Glomerular endothelial cell (primary cell): ENCODE data around the gene ATP8B2. TPM values are rescaled to one million over a fixed set of nuclear protein-coding genes. Genes with fewer than 3 reads are reported as not detected.
"Not testable (repeated sequence)": the region's sequence is repeated elsewhere in the genome, so short reads cannot be mapped to it uniquely, and the experiment has no call there.

Experiments
- DNase-seq: peaks from one replicate; pipeline ENCODE4 v3.0.0-alpha.2; 2011; ENCODE audit warnings: low read depth, low spot score; ENCODE audit errors: extremely low read depth
- total RNA-seq: library from RNA; depleted of rRNA; stranded (reverse); fragments of >200 nt; gene quantifications from 2 replicates; pipeline ENCODE4 v1.2.3, GENCODE V29; 2015

The ATP8B2 gene
- total RNA-seq: 65.3 and 75.4 TPM in 2 replicates

- no peak for DNase-seq
Measured at GRCh38 chr1:154324669-154325582, at the start of gene ATP8B2. ATP8B2 (plus strand) TSS chr1:154325525; CDS start chr1:154328142, 2,617 bp downstream.

- no peak for DNase-seq
Measured at GRCh38 chr1:154276797-154277196, 48.5 kb upstream of the ATP8B2 start.

- not testable (repeated sequence) for DNase-seq
Measured at GRCh38 chr1:154287591-154287990, 37.7 kb upstream of the ATP8B2 start.

- no peak for DNase-seq
Measured at GRCh38 chr1:154288661-154289060, 36.7 kb upstream of the ATP8B2 start.

GRCh38 chr1:154290921-154291320, 34.4 kb upstream of the ATP8B2 start:
- no peak for DNase-seq

GRCh38 chr1:154295408-154296235, 29.7 kb upstream of the ATP8B2 start:
- no peak for DNase-seq

GRCh38 chr1:154301582-154301981, 23.7 kb upstream of the ATP8B2 start:
- DNase-seq: no peak

- DNase-seq: no peak
Measured at GRCh38 chr1:154304664-154305337, 20.5 kb upstream of the ATP8B2 start.

- DNase-seq: no peak
Measured at GRCh38 chr1:154306151-154306550, 19.2 kb upstream of the ATP8B2 start.

GRCh38 chr1:154307670-154308270, 17.6 kb upstream of the ATP8B2 start:
- DNase-seq: not testable (repeated sequence)

GRCh38 chr1:154309136-154309535, 16.2 kb upstream of the ATP8B2 start:
- not testable (repeated sequence) for DNase-seq

GRCh38 chr1:154312229-154313065, 12.9 kb upstream of the ATP8B2 start:
- not testable (repeated sequence) for DNase-seq

- DNase-seq: no peak
Measured at GRCh38 chr1:154313066-154313356, 12.3 kb upstream of the ATP8B2 start.

GRCh38 chr1:154314226-154314625, 11.1 kb upstream of the ATP8B2 start:
- DNase-seq: not testable (repeated sequence)

- DNase-seq: no peak
Measured at GRCh38 chr1:154316704-154317103, 8.6 kb upstream of the ATP8B2 start.

GRCh38 chr1:154318386-154318785, 6.9 kb upstream of the ATP8B2 start:
- DNase-seq: no peak

GRCh38 chr1:154320882-154321608, 4.3 kb upstream of the ATP8B2 start, which contains the start of gene AQP10:
AQP10 (plus strand) TSS chr1:154321093; CDS start chr1:154321156, 63 bp downstream.
- no peak for DNase-seq

GRCh38 chr1:154321609-154321934, 3.8 kb upstream of the ATP8B2 start:
- not testable (repeated sequence) for DNase-seq

- no peak for DNase-seq
Measured at GRCh38 chr1:154323493-154323892, 1.8 kb upstream of the ATP8B2 start.
